HG02798 (cell line): ENCODE data around the gene LGALS7B.
"Not testable (repeated sequence)": the region's sequence is repeated elsewhere in the genome, so short reads cannot be mapped to it uniquely, and the experiment has no call there.

ENCODE experiments used
- ATAC-seq: cut with Tn5 transposase; IDR thresholded peaks from one replicate; pipeline ENCODE4 v1.9.1; 2021; ENCODE audit warnings: mild to moderate bottlenecking; ENCODE audit not compliant: unreplicated experiment, poor library complexity

The LGALS7B gene

GRCh38 chr19:38816131-38816750 lies 27.2 kb downstream of the LGALS7B start:
- no peak for ATAC-seq

GRCh38 chr19:38817081-38817480 lies 28.1 kb downstream of the LGALS7B start:
- ATAC-seq = no peak

- ATAC-seq = no peak
Observed at GRCh38 chr19:38819231-38819920, 30.4 kb downstream of the LGALS7B start.

- not testable (repeated sequence) for ATAC-seq
Observed at GRCh38 chr19:38821230-38821825, 32.3 kb downstream of the LGALS7B start.

GRCh38 chr19:38825936-38826335 lies 36.9 kb downstream of the LGALS7B start:
- ATAC-seq = not testable (repeated sequence)

DNA sequence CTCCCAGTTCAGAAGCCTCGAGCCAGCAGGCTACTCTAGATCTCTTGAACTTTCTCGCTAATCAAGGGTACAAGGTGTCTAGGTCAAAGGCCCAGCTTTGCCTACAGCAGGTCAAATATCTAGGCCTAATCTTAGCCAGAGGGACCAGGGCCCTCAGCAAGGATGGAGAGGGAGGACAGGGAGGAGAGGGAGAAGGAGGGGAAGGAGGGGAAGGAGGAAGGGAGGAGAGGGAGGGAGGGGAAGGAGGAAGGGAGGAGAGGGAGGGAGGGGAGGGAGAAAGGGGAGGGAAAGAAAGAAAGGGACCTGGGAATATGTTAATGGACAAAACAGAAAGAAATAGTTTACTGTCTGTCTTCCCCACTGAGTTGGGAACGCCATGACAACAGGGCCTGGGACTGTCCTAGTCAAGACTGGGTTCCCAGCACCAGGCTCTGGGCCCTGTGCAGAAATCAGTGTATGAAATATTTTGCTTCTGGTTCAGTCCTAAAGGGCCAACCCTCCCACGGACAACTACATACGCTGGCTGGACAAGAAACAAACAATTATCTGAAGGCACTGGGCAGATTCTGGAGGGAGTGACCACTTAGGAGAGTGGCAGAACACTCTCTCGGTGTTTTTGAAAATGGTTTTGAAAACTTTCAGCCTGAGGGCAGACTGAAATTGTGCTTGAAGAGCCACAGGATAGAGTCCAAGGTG lies 38.0 kb downstream of the LGALS7B start:
- ATAC-seq = no peak

- ATAC-seq = not testable (repeated sequence)
Observed at GRCh38 chr19:38829203-38829602, 40.2 kb downstream of the LGALS7B start.

DNA sequence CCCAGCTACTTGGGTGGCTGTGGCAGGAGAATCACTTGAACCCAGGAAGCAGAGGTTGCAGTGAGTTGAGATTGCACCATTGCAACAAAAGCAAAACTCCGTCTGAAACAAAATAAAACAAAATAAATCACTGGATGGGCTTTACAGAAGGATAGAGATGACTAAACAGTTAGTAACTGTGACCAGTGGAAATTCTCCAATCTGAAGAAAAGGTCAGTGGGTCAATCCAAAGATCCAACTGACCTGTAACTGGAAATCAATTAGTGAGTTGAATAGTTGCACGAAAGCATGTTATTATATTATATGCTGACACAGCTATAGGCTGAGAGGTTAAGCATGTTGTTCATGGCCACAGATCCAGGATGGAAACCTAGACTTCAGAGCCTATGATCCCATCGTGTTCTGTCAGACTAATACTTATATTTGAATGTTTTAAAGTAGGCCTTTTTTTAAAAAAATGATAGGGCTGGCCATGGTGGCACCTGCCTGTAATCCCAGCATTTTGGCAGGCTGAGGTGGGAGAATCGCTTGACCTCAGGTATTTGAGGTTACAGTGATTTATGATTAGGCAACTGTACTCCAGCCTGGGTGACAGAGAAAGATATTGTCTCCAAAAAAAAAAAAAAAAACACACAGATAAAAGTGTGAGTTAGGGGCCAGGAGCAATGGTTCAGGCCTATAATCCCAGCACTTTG lies 41.2 kb downstream of the LGALS7B start:
- ATAC-seq = no peak

DNA sequence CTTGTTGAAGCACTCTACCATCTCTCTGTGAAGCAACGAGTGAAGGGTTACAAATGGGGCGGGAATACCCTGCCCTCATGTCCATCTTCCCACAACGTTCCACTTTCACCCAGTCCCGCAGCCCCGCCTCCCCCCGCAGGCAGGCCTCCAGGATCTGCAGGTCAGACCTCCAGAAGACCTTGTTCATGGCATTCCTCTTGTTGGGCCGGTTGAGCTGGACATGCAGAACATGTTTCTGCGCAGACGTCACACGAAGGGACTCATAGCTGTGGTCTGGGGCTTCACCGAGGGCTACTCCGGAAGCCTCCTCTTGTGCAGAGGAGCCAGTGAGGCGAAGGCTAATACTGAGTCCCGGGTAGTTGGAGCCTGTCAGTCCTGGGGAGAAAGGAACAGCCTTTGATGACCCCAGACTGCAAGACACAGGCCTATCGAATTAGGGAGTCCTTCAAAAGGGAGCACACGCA lies 42.2 kb downstream of the LGALS7B start:
- ATAC-seq = peak; percentile 41

GRCh38 chr19:38833092-38833425 lies 44.1 kb downstream of the LGALS7B start:
- ATAC-seq = no peak

- no peak for ATAC-seq
Observed at GRCh38 chr19:38834104-38834490, 45.1 kb downstream of the LGALS7B start.

DNA sequence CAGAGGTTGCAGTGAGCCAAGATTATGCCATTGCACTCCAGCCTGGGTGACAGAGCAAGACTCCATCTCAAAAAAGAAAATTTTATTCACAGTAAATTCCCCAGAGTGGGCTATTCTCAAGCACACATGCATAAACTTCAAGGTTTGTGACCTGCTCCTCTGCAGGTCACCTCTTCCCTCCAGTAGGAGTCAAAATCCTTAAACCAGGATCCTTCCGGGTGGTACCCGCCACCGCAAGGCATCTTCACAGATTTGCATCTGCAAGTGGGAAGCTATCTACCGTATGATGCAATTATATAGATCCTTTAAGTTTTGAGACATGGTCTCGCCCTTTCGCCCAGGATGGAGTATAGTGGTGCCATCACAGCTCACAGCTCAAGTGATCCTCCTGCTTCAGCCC lies 45.6 kb downstream of the LGALS7B start:
- no peak for ATAC-seq

DNA sequence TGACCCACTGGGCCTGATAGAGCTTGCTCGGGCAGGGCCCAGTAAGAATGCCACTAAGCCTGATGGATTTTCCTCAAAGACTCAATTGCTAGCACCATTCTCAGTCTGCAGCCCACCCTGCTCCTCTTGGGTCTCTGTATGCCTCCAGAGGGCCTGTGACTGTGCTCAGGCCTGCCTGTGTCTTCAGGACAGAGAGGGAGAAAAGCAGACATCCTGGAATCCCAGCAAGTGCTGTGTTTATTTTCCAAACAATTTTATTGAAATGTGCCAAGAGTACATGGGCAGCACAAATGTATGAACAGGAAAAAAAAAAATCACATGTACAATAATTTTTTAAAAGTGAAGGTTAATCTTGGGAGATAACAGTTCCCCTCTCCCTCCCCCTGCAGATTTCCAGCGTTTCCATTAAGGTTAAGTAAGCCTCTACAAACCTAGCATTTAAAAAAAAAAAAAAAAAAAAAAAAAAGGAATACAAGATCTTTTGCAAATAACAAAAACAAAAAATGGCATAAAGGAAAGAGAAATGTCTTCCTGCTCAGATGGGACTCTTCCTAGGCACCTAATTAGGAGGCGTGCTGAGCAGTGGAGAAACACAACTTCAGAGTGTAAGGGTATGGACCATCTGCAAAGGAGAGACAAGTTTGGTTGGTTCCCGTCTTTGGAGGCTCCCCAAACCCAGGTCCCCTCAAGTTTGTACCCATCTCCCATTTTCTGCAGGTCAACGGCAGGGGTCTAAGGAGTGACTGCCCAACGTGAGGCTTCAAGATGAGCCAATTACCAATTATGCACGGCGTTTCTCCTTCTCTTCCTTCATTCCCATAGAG lies 47.4 kb downstream of the LGALS7B start:
- ATAC-seq = no peak

GRCh38 chr19:38836983-38837626 lies 48.1 kb downstream of the LGALS7B start:
- ATAC-seq = no peak

- ATAC-seq = no peak
Observed at GRCh38 chr19:38837656-38838121, 48.7 kb downstream of the LGALS7B start.

DNA sequence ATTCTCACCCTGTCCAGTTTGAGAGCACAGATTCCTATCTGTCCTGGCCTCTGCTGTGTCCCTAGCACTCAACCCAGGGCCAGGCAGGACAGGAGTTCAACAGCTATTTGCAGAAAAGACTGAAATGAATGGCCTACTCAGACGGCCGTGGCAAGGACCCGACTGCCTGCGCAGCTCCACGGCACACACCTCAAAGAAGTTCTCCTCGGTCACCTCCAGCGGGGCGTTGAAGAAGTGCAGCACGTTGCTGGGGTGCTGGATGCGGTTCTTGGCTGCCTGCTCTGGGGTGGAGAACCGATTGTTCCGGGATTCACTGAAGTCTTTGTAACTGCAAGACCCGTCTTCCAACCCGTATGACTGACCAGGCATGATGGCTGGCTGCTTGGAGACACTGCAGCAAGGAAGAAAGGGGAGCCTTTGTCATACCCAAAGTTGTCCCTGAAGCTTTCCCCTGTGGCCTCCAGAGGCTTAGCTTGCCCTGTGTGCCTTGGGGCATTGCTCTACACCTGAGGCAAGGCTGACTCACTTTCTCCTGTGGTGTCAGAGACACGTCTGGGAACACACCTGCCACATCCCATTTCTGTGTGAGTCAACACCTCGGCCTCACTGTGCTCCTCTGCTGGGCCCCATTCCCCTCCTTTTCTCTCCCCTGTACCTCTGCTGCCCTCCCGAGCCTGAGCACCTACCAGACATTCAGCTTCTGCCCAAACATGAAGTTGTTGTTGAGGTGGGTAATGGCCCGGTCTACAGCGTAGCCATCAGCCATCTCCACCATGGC lies 49.4 kb downstream of the LGALS7B start:
- no peak for ATAC-seq

DNA sequence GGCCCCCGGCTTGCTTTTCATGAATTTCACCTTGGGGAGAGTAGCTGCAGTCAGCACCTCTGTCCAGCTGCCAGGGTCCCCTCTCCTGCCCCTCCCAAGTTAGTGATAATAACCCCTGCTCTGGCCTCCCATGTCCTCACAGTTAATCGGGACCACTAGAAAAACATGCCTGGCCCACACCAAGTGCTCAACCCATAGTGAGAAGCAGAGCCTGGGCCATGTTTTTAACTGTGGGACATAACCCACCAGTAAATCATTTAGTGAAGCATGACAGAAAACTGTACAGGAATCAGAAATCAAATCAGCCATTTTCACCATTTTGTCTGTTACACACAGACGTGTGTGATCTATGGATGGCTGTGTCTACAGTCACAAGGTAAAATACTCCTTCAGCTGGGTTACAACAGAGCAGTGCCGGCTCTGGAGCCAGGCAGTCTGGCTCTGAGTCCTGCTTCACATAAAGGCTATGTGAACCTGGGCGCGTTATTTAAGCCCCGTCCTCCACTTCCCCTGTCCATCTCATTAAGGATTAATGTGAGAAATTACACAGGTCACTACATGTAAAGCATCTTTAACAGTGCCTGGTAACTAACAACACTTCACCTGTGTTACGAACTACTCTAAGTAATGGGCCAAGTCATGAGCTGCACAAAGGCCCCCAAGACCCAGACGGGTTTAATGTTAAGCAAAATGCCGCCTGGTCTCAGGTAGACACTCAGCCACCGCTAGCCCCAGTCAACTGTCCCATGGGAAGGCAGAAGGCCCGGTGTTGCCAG lies 50.2 kb downstream of the LGALS7B start:
- no peak for ATAC-seq
